ENCODE results near the gene ZNF420.

Gene ZNF420

DNA sequence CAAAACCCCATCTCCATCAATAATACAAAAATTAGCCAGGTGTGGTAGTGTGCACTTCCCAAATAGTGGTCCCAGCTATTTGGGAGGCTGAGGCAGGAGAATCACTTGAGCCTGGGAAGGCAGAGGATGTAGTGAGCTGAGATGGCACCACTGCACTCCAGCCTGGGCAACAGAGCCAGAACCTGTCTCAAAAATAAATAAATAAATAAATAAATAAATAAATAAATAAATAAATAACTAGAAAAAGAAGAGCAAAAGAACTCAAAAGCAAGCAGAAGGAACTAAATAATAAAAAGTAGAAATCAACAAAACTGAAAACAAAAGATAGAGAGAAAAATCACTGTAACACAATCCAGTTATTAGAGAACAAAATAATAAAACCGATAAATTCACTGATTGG, 81.9 kb downstream of the ZNF420 start:
- Histone ChIP-seq H3K27me3 (ENCODE audit: control insufficient read depth, insufficient read depth, low read length) (no peaks in the 10 kb centered on the region), H3K9ac (ENCODE audit: low read depth, low read length) (no peak overlapping the region), H3K9me3 (ENCODE audit: control insufficient read depth, insufficient read depth, low read length) (peaks cover 5% of the 10 kb centered on the region), H3K4me3 (ENCODE audit: low read depth, low read length) (no peak overlapping the region), H3K4me1 (ENCODE audit: control insufficient read depth, insufficient read depth, low read length) (no peaks in the 10 kb centered on the region), H3K36me3 (ENCODE audit: control insufficient read depth, insufficient read depth, low read length) (peaks cover 4% of the 10 kb centered on the region)

DNA sequence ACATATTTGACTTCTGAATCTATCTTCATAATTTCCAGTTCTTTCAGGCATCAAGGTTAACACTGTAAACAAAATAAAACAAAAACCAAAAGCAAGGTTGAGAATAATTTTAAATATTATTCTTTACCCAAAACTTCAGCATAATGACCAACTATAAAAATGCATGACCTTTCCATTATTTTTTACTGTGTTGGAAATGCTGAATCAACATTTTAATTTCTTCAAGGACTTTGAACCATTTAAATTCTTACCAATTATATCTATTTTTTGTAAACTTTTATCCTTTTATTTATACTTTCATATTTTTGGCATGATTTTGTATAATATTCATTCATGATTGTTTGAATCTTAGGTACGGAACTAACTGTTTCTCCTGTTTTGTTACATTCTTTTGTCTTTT, 87.4 kb downstream of the ZNF420 start:
- peaks cover 12% of the 10 kb centered on the region for H3K36me3 ChIP-seq (ENCODE audit: control insufficient read depth, insufficient read depth, low read length)
- H3K9me3 ChIP-seq (ENCODE audit: control insufficient read depth, insufficient read depth, low read length): peaks cover 4% of the 10 kb centered on the region

DNA sequence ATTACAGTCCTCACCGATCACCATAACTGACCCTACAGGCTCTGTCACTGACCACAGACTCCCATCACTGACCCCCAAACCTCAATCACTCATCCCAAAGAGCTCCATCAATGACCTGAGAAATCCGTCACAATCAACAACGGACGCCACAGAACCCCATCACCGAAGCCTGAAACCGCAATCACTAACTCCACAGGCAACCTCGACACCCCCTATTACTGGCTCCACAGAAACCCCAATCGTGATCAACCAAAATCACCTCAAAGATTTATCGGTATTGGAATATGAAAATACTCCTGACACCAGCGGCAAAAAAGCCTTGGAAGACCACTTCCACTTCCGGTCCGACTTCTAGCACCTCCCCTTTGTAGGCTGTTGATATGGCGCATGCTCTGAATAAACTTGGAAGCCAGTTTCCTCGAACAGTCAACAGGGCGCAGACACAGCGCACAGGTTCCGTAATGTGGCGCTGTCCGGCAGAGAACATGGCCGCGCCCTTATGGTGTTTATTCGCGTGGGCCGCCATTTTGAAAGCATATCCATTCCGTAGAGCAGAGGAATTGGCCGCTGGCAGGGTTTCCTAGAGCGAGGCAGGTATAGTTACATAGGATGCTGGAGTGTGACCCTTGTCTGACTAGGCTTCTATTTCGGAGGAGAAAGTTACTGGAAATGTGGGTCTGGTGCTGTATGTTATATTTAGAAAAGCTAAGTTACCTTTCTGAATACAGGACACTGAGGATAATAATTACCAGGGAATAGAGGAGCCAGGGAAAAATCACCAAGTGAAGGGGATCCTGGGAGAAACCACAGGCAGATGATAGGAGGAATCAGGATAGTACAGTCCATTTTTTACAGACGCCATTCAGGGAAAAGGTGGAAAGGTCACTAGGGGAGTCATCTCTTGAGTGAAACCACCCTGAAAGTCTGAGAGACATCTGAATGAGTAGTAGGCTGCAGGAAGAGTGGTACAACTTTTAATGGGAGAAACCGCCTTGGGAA, 94.4 kb downstream of the ZNF420 start, which contains the start of gene ZNF585A:
Gene ZNF585A, minus strand, starts transcription at position 328 of the 999 bp plus-strand sequence. CDS start 2,785 bp downstream, outside the sequence.
- H3K4me3 ChIP-seq (ENCODE audit: low read depth, low read length): peak within 1 kb of the TSS; percentile 94
- no peaks in the 10 kb centered on the region for H3K27me3 ChIP-seq (ENCODE audit: control insufficient read depth, insufficient read depth, low read length)
- H3K9me3 ChIP-seq (ENCODE audit: control insufficient read depth, insufficient read depth, low read length): peaks cover 4% of the 10 kb centered on the region

More for the DNA sequence above, 87.4 kb downstream of the ZNF420 start:
- Histone ChIP-seq H3K27me3 (ENCODE audit: control insufficient read depth, insufficient read depth, low read length) (no peaks in the 10 kb centered on the region), H3K4me3 (ENCODE audit: low read depth, low read length) (no peak overlapping the region), H3K4me1 (ENCODE audit: control insufficient read depth, insufficient read depth, low read length) (no peaks in the 10 kb centered on the region), H3K9ac (ENCODE audit: low read depth, low read length) (no peak overlapping the region)

More for the DNA sequence above, 94.4 kb downstream of the ZNF420 start, which contains the start of gene ZNF585A:
- Histone ChIP-seq H3K9ac (ENCODE audit: low read depth, low read length) (peak within 1 kb of the TSS; percentile 40), H3K4me1 (ENCODE audit: control insufficient read depth, insufficient read depth, low read length) (no peaks in the 10 kb centered on the region), H3K36me3 (ENCODE audit: control insufficient read depth, insufficient read depth, low read length) (peaks cover 8% of the 10 kb centered on the region)

All from iPS-15b (cell line).